Nephron (organoid): ENCODE results near the gene CTNNBIP1.

Source experiments
- H3K27ac Mint-ChIP-seq, 3 experiments: 2 replicates each; pipeline ENCODE4 v1.8.0; 2020; ENCODE audit warnings: mixed read lengths in 3 of 3, mild to moderate bottlenecking in 2 of 3, moderate library complexity in 1 of 3
- H3K27me3 Mint-ChIP-seq: 2 replicates; pipeline ENCODE4 v1.8.0; 2021; ENCODE audit warnings: low read depth, mild to moderate bottlenecking, moderate library complexity, mixed read lengths
- H3K36me3 Mint-ChIP-seq: 2 replicates; pipeline ENCODE4 v1.8.0; 2020; ENCODE audit warnings: low read depth, mixed read lengths
- H3K4me1 Mint-ChIP-seq: 2 replicates; pipeline ENCODE4 v1.8.0; 2020; ENCODE audit warnings: mixed read lengths
- H3K4me3 Mint-ChIP-seq, 3 experiments: 2 replicates each; pipeline ENCODE4 v1.8.0; 2020; ENCODE audit warnings: mild to moderate bottlenecking in 3 of 3, mixed read lengths in 3 of 3, moderate library complexity in 2 of 3
- H3K9me3 Mint-ChIP-seq: 2 replicates; pipeline ENCODE4 v1.8.0; 2020; ENCODE audit warnings: mixed read lengths
- TF ChIP-seq, protein P1 (sequence below), 3 experiments: fragments of 200-600 bp; sonication (generic); IDR thresholded peaks; one replicate each; pipeline ENCODE4 v1.5.0; 2021; ENCODE audit warnings: antibody characterized with exemption in 3 of 3; ENCODE audit not compliant: unreplicated experiment in 3 of 3

The CTNNBIP1 gene

DNA sequence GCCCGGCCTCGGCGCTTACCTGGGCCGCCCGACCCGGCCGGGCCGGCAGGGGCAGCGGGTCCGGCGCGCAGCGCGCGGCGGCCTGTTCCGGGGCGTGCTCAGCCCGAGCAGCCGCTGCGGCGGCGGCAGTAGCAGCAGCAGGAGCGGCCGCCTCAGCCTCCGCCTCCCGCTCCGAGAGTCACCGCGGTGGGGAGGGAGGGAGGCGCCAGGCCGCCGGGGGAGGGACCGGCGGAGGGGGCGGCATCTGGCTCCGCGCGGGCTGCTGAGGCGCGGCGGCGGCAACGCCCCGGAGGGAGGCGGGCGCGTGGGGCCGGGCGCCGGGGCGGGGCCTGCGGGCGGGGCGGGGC, at the start of gene CTNNBIP1:
Gene CTNNBIP1, minus strand, starts transcription at position 194 of the 347 bp plus-strand sequence. CDS start 38,205 bp downstream, outside the sequence.
- peak within 1 kb of the TSS; percentile 97 to 98 (median 98) for H3K27ac Mint-ChIP-seq
- peaks cover 4% of the 10 kb centered on the region for H3K36me3 Mint-ChIP-seq
- H3K27me3 Mint-ChIP-seq: peaks cover 5% of the 10 kb centered on the region
- no peaks in the 10 kb centered on the region for H3K9me3 Mint-ChIP-seq
- TF ChIP-seq, protein P1, sequence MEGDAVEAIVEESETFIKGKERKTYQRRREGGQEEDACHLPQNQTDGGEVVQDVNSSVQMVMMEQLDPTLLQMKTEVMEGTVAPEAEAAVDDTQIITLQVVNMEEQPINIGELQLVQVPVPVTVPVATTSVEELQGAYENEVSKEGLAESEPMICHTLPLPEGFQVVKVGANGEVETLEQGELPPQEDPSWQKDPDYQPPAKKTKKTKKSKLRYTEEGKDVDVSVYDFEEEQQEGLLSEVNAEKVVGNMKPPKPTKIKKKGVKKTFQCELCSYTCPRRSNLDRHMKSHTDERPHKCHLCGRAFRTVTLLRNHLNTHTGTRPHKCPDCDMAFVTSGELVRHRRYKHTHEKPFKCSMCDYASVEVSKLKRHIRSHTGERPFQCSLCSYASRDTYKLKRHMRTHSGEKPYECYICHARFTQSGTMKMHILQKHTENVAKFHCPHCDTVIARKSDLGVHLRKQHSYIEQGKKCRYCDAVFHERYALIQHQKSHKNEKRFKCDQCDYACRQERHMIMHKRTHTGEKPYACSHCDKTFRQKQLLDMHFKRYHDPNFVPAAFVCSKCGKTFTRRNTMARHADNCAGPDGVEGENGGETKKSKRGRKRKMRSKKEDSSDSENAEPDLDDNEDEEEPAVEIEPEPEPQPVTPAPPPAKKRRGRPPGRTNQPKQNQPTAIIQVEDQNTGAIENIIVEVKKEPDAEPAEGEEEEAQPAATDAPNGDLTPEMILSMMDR (IDR thresholded peaks at IDR 0.05; ENCODE audit: unreplicated experiment in 3 of 3): no peak
- H3K4me1 Mint-ChIP-seq: peaks cover 46% of the 10 kb centered on the region
- peak within 1 kb of the TSS; percentile 98 to 99 (median 98) for H3K4me3 Mint-ChIP-seq

DNA sequence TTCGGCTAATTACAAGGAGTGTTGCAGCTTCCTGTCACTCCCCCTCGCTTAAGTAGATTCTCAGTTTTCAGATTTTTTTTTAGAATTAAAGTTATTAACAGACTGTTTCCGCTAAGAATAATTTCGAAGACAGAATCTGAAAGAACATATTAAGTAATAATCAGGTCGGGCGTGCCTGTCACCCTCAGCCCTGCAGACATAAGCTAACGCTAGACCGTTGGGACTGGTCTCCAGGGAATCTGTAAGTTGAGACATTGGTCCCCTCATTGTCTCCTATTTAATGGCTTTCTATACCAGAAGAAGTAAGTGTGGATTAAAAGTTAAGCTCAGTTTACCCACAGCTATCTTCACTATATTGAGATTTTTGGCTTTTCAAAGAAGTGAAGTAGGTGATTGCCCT, 47.7 kb upstream of the CTNNBIP1 start:
- Mint-ChIP-seq H3K4me3 (no peak overlapping the region), H3K4me1 (peaks cover 10% of the 10 kb centered on the region), H3K9me3 (no peaks in the 10 kb centered on the region), H3K27ac (no peak overlapping the region), H3K36me3 (no peaks in the 10 kb centered on the region), H3K27me3 (no peaks in the 10 kb centered on the region)
- TF ChIP-seq, protein P1 (IDR thresholded peaks at IDR 0.05; ENCODE audit: unreplicated experiment in 3 of 3): no peak

DNA sequence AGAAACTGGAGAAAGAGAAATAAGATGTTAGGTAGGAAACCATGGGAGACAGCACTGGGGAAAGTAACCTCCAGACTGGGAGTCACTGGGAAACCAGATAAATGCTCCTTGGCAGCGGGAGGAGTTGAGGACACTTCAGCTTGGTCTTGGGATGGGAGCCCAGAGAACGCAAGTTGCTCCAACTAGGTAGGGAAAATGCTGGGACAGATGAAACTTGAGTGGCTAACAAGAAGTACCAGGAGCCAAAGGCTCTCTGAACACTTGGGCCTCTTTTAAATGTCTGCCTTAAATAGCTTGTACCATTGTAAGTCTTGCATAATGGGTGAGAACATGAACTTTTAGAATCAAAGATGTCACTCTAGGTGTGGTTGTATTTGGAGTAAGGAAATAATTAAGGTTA, 36.2 kb upstream of the CTNNBIP1 start:
- H3K4me1 Mint-ChIP-seq: peaks cover 17% of the 10 kb centered on the region
- H3K9me3 Mint-ChIP-seq: no peaks in the 10 kb centered on the region
- peak overlapping the region in 1 of 3 experiments; percentile 53 for H3K4me3 Mint-ChIP-seq
- peaks cover 9% of the 10 kb centered on the region for H3K36me3 Mint-ChIP-seq
- no peaks in the 10 kb centered on the region for H3K27me3 Mint-ChIP-seq
- TF ChIP-seq, protein P1 (IDR thresholded peaks at IDR 0.05; ENCODE audit: unreplicated experiment in 3 of 3): no peak
- peak overlapping the region in 1 of 3 experiments; percentile 23 for H3K27ac Mint-ChIP-seq

- Mint-ChIP-seq H3K27ac (peak within 1 kb of the TSS; percentile 82 to 99 (median 97)), H3K4me1 (peaks cover 12% of the 10 kb centered on the region), H3K4me3 (peak within 1 kb of the TSS; percentile 93 to 99 (median 99))
Measured at GRCh38 chr1:9942939-9943788, 33.1 kb upstream of the CTNNBIP1 start, which contains the start of the genes LZIC and NMNAT1. Gene LZIC (minus strand): TSS chr1:9943391. CDS start chr1:9936619, 6,772 bp downstream. Gene NMNAT1 (plus strand): TSS chr1:9943475. CDS start chr1:9972074, 28,599 bp downstream.

GRCh38 chr1:9942399-9942938, 32.4 kb upstream of the CTNNBIP1 start:
- no peaks in the 10 kb centered on the region for H3K27me3 Mint-ChIP-seq
- peak overlapping the region; percentile 93 to 99 (median 99) for H3K4me3 Mint-ChIP-seq
- no peaks in the 10 kb centered on the region for H3K9me3 Mint-ChIP-seq
- H3K27ac Mint-ChIP-seq: peak overlapping the region; percentile 82 to 99 (median 97)
- TF ChIP-seq, protein P1 (IDR thresholded peaks at IDR 0.05; ENCODE audit: unreplicated experiment in 3 of 3): peak; percentile 46 to 63 (median 62)
- peaks cover 12% of the 10 kb centered on the region for H3K4me1 Mint-ChIP-seq
- H3K36me3 Mint-ChIP-seq: peaks cover 11% of the 10 kb centered on the region

More at GRCh38 chr1:9942939-9943788, 33.1 kb upstream of the CTNNBIP1 start, which contains the start of the genes LZIC and NMNAT1:
- Mint-ChIP-seq H3K36me3 (peaks cover 16% of the 10 kb centered on the region), H3K9me3 (no peaks in the 10 kb centered on the region), H3K27me3 (no peaks in the 10 kb centered on the region)
- TF ChIP-seq, protein P1 (IDR thresholded peaks at IDR 0.05; ENCODE audit: unreplicated experiment in 3 of 3): no peak
